Right forelimb (tissue), 1 donor: Measurements from ENCODE around the gene CHD6.
A peak's percentile ranks its signal among the peaks of the same experiment; 100 is the strongest.
"Not testable (repeated sequence)": the region's sequence is repeated elsewhere in the genome, so short reads cannot be mapped to it uniquely, and the experiment has no call there.

Source experiments
- DNase-seq: peaks from one replicate; pipeline ENCODE4 v3.0.0-alpha.2; 2018

CHD6 gene

GRCh38 chr20:41538810-41539596, 79.2 kb downstream of the CHD6 start:
- peak; percentile 44 for DNase-seq

- no peak for DNase-seq
Observed at GRCh38 chr20:41537865-41538264, 80.3 kb downstream of the CHD6 start.

GRCh38 chr20:41535551-41535950, 82.6 kb downstream of the CHD6 start:
- DNase-seq = not testable (repeated sequence)

- no peak for DNase-seq
Observed at GRCh38 chr20:41534842-41535241, 83.3 kb downstream of the CHD6 start.

- no peak for DNase-seq
Observed at GRCh38 chr20:41534170-41534569, 84.0 kb downstream of the CHD6 start.

GRCh38 chr20:41533537-41534136, 84.5 kb downstream of the CHD6 start:
- DNase-seq = no peak

- DNase-seq = no peak
Observed at GRCh38 chr20:41532935-41533334, 85.2 kb downstream of the CHD6 start.

GRCh38 chr20:41531518-41532275, 86.5 kb downstream of the CHD6 start:
- no peak for DNase-seq

GRCh38 chr20:41530923-41531322, 87.3 kb downstream of the CHD6 start:
- DNase-seq = no peak

- DNase-seq = no peak
Observed at GRCh38 chr20:41526327-41526726, 91.8 kb downstream of the CHD6 start.

- DNase-seq = peak; percentile 70
Observed at GRCh38 chr20:41524980-41525613, 93.1 kb downstream of the CHD6 start.

GRCh38 chr20:41523857-41524256, 94.3 kb downstream of the CHD6 start:
- DNase-seq = no peak

- DNase-seq = no peak
Observed at GRCh38 chr20:41513829-41514228, 104.3 kb downstream of the CHD6 start.

GRCh38 chr20:41512624-41513023, 105.6 kb downstream of the CHD6 start:
- no peak for DNase-seq

GRCh38 chr20:41510847-41511450, 107.2 kb downstream of the CHD6 start:
- DNase-seq = no peak

GRCh38 chr20:41510224-41510623, 108.0 kb downstream of the CHD6 start:
- DNase-seq = no peak

GRCh38 chr20:41509316-41510200, 108.6 kb downstream of the CHD6 start:
- no peak for DNase-seq

- DNase-seq = no peak
Observed at GRCh38 chr20:41508335-41508734, 109.8 kb downstream of the CHD6 start.

GRCh38 chr20:41507851-41508250, 110.3 kb downstream of the CHD6 start:
- DNase-seq = no peak

GRCh38 chr20:41507436-41507835, 110.7 kb downstream of the CHD6 start:
- no peak for DNase-seq

GRCh38 chr20:41506192-41506915, 111.8 kb downstream of the CHD6 start:
- DNase-seq = no peak
